EL (cell line): ENCODE data around the gene CELSR1.

ENCODE experiments used
- DNase-seq: peaks from one replicate; pipeline ENCODE4 v3.0.0-alpha.2; 2016

Gene CELSR1

GRCh38 chr22:46372686-46373085 is 164.7 kb downstream of the CELSR1 start:
- no peak for DNase-seq

- DNase-seq, result no peak
Observed at GRCh38 chr22:46371623-46372226, 165.7 kb downstream of the CELSR1 start.

- no peak for DNase-seq
Observed at GRCh38 chr22:46370584-46371291, 166.7 kb downstream of the CELSR1 start.

GRCh38 chr22:46369716-46370583 is 167.5 kb downstream of the CELSR1 start:
- no peak for DNase-seq

- no peak for DNase-seq
Observed at GRCh38 chr22:46368871-46369715, 168.3 kb downstream of the CELSR1 start.

- DNase-seq, result no peak
Observed at GRCh38 chr22:46368422-46368821, 169.0 kb downstream of the CELSR1 start.

- peak; percentile 49 for DNase-seq
Observed at GRCh38 chr22:46367707-46368191, 169.7 kb downstream of the CELSR1 start.

GRCh38 chr22:46366801-46367706 is 170.4 kb downstream of the CELSR1 start:
- no peak for DNase-seq

GRCh38 chr22:46366327-46366731 is 171.1 kb downstream of the CELSR1 start:
- no peak for DNase-seq

- DNase-seq, result no peak
Observed at GRCh38 chr22:46365166-46365624, 172.2 kb downstream of the CELSR1 start.

GRCh38 chr22:46364341-46365165 is 172.9 kb downstream of the CELSR1 start:
- no peak for DNase-seq

GRCh38 chr22:46363611-46364321 is 173.7 kb downstream of the CELSR1 start:
- DNase-seq, result no peak

GRCh38 chr22:46362934-46363515 is 174.4 kb downstream of the CELSR1 start:
- DNase-seq, result no peak

GRCh38 chr22:46362203-46362933 is 175.1 kb downstream of the CELSR1 start:
- DNase-seq, result no peak

- no peak for DNase-seq
Observed at GRCh38 chr22:46361826-46362202, 175.6 kb downstream of the CELSR1 start.

- no peak for DNase-seq
Observed at GRCh38 chr22:46360891-46361290, 176.5 kb downstream of the CELSR1 start.

GRCh38 chr22:46360097-46360496 is 177.3 kb downstream of the CELSR1 start:
- DNase-seq, result no peak

- no peak for DNase-seq
Observed at GRCh38 chr22:46359362-46359761, 178.1 kb downstream of the CELSR1 start.

GRCh38 chr22:46358766-46359165 is 178.7 kb downstream of the CELSR1 start:
- no peak for DNase-seq
